Measurements from ENCODE around the gene CNNM1.

CNNM1 gene

DNA sequence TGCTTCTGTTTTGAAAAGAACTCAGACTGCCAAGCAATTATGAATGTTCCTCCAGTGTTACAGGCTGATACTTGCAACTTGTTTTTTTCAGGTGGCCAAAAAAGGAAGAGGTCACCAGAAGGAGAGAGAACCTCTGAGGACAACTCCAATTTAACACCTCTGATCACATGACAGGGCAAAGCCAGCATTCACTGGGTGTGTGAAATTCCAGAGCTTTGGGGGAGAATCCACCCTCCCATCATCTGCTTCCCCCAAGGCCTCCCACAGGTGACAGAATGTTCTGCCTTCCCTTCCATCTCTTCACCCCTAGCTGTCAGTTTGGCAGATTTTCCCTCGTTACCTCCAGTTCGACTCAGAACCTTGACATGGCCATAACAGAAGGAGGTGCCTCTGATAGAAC, 62.2 kb downstream of the CNNM1 start:
- CTCF ChIA-PET: interaction anchor here (0.7 to 5.7 kb wide), 22 partner anchors 9 to 924 kb away, joined by 3 to 63 read pairs (median 6); partner anchors contain the start of gene GOT1
- TF ChIP-seq, protein P1, sequence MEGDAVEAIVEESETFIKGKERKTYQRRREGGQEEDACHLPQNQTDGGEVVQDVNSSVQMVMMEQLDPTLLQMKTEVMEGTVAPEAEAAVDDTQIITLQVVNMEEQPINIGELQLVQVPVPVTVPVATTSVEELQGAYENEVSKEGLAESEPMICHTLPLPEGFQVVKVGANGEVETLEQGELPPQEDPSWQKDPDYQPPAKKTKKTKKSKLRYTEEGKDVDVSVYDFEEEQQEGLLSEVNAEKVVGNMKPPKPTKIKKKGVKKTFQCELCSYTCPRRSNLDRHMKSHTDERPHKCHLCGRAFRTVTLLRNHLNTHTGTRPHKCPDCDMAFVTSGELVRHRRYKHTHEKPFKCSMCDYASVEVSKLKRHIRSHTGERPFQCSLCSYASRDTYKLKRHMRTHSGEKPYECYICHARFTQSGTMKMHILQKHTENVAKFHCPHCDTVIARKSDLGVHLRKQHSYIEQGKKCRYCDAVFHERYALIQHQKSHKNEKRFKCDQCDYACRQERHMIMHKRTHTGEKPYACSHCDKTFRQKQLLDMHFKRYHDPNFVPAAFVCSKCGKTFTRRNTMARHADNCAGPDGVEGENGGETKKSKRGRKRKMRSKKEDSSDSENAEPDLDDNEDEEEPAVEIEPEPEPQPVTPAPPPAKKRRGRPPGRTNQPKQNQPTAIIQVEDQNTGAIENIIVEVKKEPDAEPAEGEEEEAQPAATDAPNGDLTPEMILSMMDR (IDR thresholded peaks at IDR 0.05; ENCODE audit: insufficient read depth, low read length, missing control alignments): no peak

DNA sequence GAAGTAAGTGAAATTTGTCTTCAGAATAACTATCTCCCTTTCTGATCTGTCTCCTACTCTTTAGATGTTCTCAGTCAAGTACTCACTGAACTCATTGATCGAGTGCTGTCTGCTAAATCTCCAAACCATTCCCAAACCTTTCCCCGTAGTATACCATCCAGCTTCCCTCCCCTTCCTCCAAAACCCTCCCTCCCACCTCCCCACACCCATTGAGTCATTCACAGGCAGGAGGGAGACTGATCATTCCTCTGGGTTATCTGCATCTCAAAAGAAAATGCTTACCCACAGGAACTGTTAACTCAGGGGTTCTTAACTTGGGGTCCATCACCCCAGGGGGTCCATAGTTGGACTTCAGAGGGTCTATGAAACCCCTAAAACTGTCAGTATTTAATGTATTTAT, 63.9 kb downstream of the CNNM1 start:
- ChIA-PET POLR2A (no interaction called here), CTCF (interaction anchor here (0.8 to 5.7 kb wide), 17 partner anchors 10 to 228 kb away, joined by 3 to 63 read pairs (median 8); partner anchors contain the start of gene GOT1)
- no peak for DNase-seq (ENCODE audit: low read depth, low spot score)
- H3K4me3 ChIP-seq (ENCODE audit: low read depth, low read length): no peak overlapping the region
- TF ChIP-seq, protein P1 (IDR thresholded peaks at IDR 0.05; ENCODE audit: insufficient read depth, low read length, missing control alignments): no peak

More for the DNA sequence above, 62.2 kb downstream of the CNNM1 start:
- no peak for DNase-seq (ENCODE audit: low read depth, low spot score)
- POLR2A ChIA-PET: no interaction called here
- no peak overlapping the region for H3K4me3 ChIP-seq (ENCODE audit: low read depth, low read length)

DNA sequence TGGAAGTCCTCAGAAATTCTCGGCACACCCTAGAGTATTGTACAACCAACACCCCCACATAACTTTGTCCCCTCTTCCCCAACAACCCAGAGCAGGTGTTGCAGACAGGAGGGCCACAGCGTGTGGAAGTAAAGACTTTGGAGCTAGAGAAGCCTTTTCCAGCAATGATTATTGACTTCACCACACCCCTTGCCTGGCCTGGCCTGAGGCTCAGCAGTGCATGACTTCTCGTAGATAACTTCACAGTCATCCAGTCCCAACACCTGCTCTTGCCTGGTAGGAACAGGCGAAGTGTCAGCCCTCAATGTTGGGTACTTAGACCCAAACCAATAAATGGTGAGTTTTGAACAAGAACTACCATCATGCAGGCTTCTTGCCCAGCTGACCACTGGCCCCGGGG, 64.5 kb downstream of the CNNM1 start:
- no peak overlapping the region for H3K4me3 ChIP-seq (ENCODE audit: low read depth, low read length)
- POLR2A ChIA-PET: no interaction called here
- no peak for DNase-seq (ENCODE audit: low read depth, low spot score)
- TF ChIP-seq, protein P1 (IDR thresholded peaks at IDR 0.05; ENCODE audit: insufficient read depth, low read length, missing control alignments): no peak
- CTCF ChIA-PET: interaction anchor here (1.2 to 5.7 kb wide), 10 partner anchors 9 to 223 kb away, joined by 3 to 63 read pairs (median 29); partner anchors contain the start of gene GOT1

DNA sequence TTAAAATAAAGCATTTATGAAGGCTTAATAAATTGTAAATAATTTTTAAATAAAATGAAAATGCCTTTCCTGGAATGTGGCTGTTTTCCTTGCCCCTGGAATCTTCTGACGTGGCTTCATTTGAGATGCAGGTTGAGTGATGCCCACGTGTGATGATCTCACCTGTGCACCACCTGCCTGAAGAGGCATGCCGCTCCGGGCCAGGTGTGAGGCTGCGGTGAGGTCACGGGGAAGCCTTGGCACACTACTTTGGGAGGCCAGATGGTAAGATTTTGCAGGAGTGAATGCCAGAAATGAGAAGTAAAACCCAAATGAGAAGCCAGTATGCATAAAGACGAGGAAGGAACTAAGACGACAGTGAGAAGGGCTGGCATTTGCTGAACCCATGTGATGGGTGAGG, 65.1 kb downstream of the CNNM1 start:
- TF ChIP-seq, protein P1 (IDR thresholded peaks at IDR 0.05; ENCODE audit: insufficient read depth, low read length, missing control alignments): no peak
- H3K4me3 ChIP-seq (ENCODE audit: low read depth, low read length): no peak overlapping the region
- POLR2A ChIA-PET: no interaction called here
- no peak for DNase-seq (ENCODE audit: low read depth, low spot score)
- CTCF ChIA-PET: interaction anchor here (1.6 to 5.7 kb wide), 6 partner anchors 9 to 222 kb away, joined by 3 to 63 read pairs (median 38); no protein-coding TSS in a partner anchor

DNA sequence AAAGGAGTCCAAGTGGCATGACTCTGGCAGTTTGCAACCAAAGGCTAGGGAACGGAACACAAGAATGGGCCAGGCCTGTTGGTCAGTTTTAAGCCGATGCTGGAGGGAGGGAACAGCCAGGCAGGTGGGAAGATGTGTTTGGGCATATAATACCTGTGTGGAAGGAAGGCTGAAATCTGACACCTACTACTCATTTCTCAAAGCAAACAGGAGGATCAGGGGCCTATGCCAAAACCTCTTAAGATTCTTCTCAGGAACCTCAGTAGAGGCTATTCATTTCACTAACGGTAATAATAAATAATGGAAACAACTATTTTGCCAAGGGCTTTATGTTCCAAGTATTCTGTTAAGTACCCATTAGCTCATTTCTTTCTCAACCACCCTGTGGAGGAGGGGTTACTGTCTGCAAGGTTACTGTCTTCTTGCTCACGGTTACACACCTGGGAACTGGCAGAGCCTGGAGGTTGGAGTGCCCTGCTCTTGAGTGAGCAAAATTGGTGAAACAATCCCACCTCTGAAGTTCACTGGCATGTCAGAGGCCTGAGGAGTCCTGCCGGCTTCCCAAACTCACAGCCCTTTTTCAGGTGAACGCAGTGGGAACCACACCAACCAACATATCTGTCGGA, 65.7 kb downstream of the CNNM1 start:
- POLR2A ChIA-PET: no interaction called here
- H3K4me3 ChIP-seq (ENCODE audit: low read depth, low read length): no peak overlapping the region
- CTCF ChIA-PET: interaction anchor here (3.8 to 5.7 kb wide), 3 partner anchors 41 to 221 kb away, joined by 36 to 63 read pairs (median 49); no protein-coding TSS in a partner anchor
- TF ChIP-seq, protein P1 (IDR thresholded peaks at IDR 0.05; ENCODE audit: insufficient read depth, low read length, missing control alignments): no peak
- DNase-seq (ENCODE audit: low read depth, low spot score): no peak

DNA sequence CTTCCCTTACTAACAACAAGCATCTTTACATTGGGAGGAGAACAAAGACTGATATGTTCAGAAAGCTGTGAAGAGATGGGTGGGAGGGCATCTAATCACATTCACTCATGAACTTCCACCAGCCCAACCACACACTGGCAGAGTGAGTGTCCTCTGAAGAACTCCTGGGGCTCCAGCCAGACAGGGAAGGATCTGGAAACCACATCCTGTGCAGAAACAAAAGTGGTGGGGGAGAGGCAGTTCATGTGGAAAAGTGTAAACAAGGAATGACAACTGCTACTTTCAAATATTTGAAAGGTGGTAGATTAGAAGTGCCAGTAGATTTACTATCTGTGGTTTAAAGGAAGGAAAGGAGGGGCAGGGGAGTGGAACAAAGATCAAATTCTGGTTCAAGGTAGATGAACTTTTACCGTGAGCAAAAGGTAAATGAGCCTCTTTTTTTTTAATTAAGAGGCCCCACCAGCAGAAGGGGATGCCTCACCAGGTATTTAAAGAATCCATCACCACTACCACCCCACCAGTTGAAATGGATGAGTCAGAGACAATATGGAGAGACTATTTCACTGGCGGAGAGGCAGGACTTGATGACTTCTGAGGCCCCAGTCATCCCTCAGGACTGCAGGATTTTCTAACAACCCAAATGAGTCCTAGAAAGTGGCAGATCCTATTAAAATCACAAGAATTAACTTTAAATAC, 66.7 kb downstream of the CNNM1 start:
- ChIA-PET POLR2A (interaction anchor here (0.6 kb wide), 1 partner anchor 12 kb away, joined by 3 read pairs; no protein-coding TSS in a partner anchor), CTCF (no interaction called here)
- H3K4me3 ChIP-seq (ENCODE audit: low read depth, low read length): no peak overlapping the region
- peak; percentile 31 for DNase-seq (ENCODE audit: low read depth, low spot score)
- TF ChIP-seq, protein P1 (IDR thresholded peaks at IDR 0.05; ENCODE audit: insufficient read depth, low read length, missing control alignments): no peak
